Kidney epithelial cell (primary cell): ENCODE measurements around the gene AXIN2. TPM values are rescaled to one million over a fixed set of nuclear protein-coding genes. Genes with fewer than 3 reads are reported as not detected.

Experiments
- DNase-seq: peaks from one replicate; pipeline ENCODE4 v3.0.0-alpha.2; 2010; ENCODE audit warnings: low read depth
- H3K27me3 ChIP-seq: 2 replicates; pipeline ENCODE4 v1.6.0; 2011; ENCODE audit warnings: low read length; ENCODE audit not compliant: control insufficient read depth, insufficient read depth
- H3K36me3 ChIP-seq: 2 replicates; pipeline ENCODE4 v1.5.1; 2011; ENCODE audit warnings: low read length; ENCODE audit not compliant: control insufficient read depth, insufficient read depth
- H3K4me3 ChIP-seq: 2 replicates; pipeline ENCODE4 v1.5.1; 2011; ENCODE audit warnings: low read depth, mild to moderate bottlenecking, control low read depth, low read length
- CTCF ChIP-seq: IDR thresholded peaks from 2 replicates; pipeline ENCODE4 v1.5.1; 2011; ENCODE audit warnings: mild to moderate bottlenecking, moderate library complexity, low read length, control low read depth, inconsistent platforms; ENCODE audit not compliant: insufficient read depth, poor library complexity, severe bottlenecking
- total RNA-seq: library from RNA; depleted of rRNA; stranded (reverse); fragments of >200 nt; gene quantifications from 2 replicates; pipeline ENCODE4 v1.2.3, GENCODE V29; 2015

Gene AXIN2
- total RNA-seq, 1 donor from 2014 or later, result 2.4 TPM

- no peak overlapping the region for H3K4me3 ChIP-seq
- DNase-seq, result no peak
- no peaks in the 10 kb centered on the region for H3K27me3 ChIP-seq
- TF ChIP-seq CTCF, result no peak
- H3K36me3 ChIP-seq, result no peaks in the 10 kb centered on the region
These were observed 25.5 kb upstream of the AXIN2 start for GRCh38 chr17:65586899-65587298.

GRCh38 chr17:65584604-65585521 lies 23.4 kb upstream of the AXIN2 start:
- DNase-seq, result no peak
- no peak for TF ChIP-seq CTCF
- Histone ChIP-seq H3K27me3 (no peaks in the 10 kb centered on the region), H3K4me3 (no peak overlapping the region), H3K36me3 (no peaks in the 10 kb centered on the region)

GRCh38 chr17:65583921-65584603 lies 22.6 kb upstream of the AXIN2 start:
- DNase-seq, result no peak
- H3K4me3 ChIP-seq, result no peak overlapping the region
- no peaks in the 10 kb centered on the region for H3K27me3 ChIP-seq
- H3K36me3 ChIP-seq, result no peaks in the 10 kb centered on the region
- TF ChIP-seq CTCF, result no peak

GRCh38 chr17:65576939-65577338 lies 15.5 kb upstream of the AXIN2 start:
- DNase-seq, result no peak
- Histone ChIP-seq H3K4me3 (no peak overlapping the region), H3K36me3 (no peaks in the 10 kb centered on the region), H3K27me3 (no peaks in the 10 kb centered on the region)
- no peak for TF ChIP-seq CTCF

GRCh38 chr17:65573282-65573602 lies 11.8 kb upstream of the AXIN2 start:
- no peak for TF ChIP-seq CTCF
- no peak overlapping the region for H3K4me3 ChIP-seq
- H3K27me3 ChIP-seq, result no peaks in the 10 kb centered on the region
- no peak for DNase-seq
- H3K36me3 ChIP-seq, result no peaks in the 10 kb centered on the region
